Stimulated activated CD4-positive, alpha-beta T cell treated with anti-CD3 and anti-CD28 coated beads, Interleukin-4, amount 100 ng/mL, for 48 hours (primary cell): ENCODE results near the gene MYO3A.
"Not testable (repeated sequence)": the region's sequence is repeated elsewhere in the genome, so short reads cannot be mapped to it uniquely, and the experiment has no call there.

Experiments
- DNase-seq, 2 donors: peaks; one replicate each; pipeline ENCODE4 v3.0.0-alpha.2; 2020; ENCODE audit warnings: low read depth in 2 of 2

MYO3A gene

DNA sequence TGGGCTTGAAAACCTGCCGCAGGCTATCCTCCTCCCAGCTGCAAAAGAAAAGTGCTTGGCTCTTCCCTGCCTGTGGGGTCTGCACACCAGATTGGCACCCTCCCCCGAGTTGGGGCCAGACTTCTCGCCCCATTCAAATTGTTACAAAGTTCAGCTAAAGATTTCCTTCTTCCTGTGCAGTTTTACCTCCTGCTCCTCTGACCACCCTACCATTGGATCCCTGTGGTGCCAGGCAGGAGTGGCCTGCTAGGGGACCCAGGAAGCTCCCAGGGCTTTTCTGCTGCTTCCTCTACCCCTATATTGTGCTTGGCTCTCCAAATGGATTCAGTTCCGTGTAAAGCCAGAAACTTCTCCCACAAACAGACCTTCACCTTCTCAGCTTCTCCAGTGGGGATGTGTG, 147.4 kb downstream of the MYO3A start:
- DNase-seq: no peak

DNA sequence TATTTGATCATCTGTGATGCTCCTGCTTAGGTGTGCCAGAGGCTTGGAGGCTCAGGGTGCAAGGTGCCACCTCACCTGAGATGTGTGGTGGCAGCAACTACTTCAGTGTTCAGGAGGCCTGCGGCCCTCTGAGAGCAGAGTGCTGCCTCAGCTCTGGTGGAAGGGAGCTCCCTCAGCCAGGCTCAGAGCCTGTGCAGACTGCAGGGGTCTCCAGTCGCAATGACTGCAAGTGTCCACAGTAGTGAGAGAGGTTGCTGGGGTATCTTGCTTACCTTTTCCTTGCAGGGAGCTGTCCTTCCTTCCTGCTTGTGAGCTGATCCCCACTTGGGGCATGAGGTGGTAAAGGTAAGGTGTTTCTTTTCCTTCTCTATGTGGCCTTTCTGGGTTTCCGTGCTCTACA, 151.5 kb downstream of the MYO3A start:
- DNase-seq: no peak

DNA sequence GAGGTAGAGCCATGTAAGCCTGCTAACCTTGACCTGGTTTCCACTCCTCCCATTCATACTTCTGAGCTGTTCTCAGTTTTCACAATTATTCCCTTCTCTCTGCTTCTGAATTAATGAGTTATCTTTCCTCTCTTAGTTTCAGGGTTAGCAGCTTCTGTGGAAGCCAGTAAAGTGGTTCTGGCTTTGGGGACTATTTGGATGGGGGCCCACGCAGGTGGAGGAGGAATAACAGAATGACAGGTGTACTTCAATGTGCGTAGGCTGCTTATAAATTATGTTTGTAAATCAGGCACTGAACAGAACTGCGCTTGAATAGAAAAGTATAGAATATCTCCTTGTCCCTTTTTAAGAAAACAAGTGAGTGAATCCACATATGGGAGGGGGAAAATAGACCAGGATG, 153.6 kb downstream of the MYO3A start:
- no peak for DNase-seq

DNA sequence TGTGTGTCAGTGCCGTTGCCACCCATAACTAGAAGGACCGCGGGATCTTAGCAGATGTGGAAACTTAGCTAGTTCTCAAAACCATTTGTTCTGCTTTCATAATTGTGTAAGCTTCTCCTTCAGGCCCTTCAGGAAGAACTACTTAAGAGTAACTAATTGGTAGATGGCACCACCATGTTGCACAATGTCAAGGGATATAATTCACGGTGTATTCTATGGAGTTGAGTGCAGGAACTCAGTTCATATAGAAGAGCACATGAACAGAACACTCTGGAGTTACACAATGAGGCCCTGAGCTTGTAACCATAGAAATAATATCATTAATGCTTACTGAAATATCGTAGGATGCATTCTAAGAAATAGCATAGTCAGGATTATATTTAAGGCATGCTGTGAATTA, 156.0 kb downstream of the MYO3A start:
- no peak for DNase-seq

DNA sequence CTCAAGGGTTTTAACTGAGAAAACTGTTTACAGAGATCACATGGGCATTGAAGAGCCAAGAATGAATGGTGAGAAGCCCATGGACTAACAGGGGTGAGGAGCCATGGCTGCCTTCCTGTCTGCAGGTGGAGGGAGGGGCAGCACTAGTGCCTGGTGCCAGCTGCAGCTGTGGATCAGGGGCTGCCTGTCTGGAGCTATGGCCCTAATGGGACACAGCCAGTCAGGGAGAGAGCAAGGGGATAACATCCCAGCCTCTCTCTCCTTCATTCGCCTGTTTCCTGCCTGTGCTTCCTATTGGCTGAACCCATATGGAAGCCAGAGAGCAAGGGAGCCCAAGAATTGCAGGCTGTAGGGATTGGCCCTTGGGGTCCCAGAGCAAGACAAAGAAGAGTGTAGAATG, 156.7 kb downstream of the MYO3A start:
- DNase-seq: no peak

DNA sequence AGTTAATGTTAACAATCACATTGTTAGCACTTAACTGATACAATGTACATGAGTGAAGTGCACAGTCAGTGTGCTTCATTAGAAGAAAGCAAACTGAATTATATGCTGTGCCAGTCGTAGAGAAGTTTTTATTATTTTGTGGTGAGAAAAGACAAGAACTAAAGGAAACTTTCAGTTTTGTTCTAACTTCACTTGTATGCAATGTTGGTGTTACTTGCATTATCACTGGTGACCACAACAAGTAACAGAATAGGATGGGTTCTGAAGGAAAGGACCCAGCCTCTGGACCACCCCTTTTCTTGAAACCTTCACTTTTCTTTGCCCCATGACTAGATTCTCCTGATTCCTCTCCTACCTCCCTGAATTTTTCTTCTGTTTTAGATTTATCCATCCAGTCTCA, 159.2 kb downstream of the MYO3A start:
- no peak for DNase-seq

DNA sequence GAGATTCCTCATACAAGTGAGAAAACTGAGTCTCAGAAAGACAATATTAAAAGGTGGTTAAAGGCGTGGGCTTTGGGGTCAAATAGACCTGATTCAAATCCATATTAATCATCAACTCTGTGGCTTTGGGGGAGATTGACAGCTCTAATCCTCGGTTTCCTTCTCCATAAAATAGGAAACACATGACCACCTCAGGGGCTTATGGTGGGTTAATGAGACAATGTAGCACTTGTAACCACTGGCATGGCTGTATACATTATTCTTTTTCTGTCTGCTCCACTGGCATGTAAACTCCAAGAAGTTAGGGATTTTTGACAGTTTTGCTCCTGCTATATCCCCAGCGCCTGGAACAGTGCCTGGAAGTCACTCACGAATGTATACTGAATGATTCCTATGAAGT, 161.8 kb downstream of the MYO3A start:
- no peak for DNase-seq

DNA sequence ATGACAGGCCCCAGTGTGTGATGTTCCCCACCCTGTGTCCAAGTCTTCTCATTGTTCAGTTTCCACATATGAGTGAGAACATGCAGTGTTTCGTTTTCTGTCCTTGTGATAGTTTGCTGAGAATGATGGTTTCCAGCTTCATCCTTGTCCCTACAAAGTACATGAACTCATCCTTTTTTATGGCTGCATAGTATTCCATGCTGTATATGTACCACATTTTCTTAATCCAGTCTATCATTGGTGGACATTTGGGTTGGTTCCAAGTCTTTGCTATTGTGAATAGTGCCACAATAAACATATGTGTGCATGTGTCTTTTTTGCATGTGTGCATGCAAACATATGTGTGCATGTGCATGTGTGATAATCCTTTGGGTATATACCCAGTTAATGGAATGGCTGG, 163.5 kb downstream of the MYO3A start:
- not testable (repeated sequence) for DNase-seq

DNA sequence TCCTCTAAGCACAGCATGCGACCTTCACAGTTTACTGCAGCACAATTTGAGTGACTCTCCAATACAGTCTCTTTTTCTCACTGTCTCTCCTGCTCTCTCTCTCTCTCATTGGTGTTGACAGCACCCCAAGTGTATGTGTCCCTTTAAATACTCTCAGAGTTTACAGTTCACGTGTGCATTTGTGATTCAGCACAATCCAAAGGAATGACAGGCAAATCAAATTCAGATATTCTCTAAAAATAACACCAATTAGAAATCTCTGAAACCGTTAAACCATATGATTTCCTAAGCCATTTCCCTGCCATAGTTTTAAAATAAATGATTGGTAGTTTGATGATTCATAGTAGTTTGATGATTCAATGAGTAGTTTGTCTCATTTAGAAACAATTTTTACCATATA, 178.5 kb downstream of the MYO3A start:
- no peak for DNase-seq

DNA sequence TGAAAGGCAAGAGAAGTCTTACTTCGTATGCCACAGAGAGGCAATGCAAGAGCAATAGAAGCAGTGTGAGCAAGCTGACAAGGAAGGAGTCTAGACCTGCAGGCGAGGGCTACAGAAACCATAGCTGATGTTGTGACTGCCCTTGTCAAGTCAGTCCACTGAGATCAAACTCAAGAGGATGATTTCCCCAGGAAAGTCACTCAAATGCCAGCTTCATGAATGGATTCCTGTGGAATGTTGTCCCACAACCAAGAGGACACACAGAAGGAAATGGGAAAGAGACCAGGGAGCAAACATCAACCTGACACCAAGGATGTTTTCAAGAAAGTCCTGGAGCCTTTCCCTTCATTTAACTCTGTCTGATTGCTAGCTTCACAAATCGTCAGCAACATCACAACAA, 204.6 kb downstream of the MYO3A start:
- DNase-seq: no peak

DNA sequence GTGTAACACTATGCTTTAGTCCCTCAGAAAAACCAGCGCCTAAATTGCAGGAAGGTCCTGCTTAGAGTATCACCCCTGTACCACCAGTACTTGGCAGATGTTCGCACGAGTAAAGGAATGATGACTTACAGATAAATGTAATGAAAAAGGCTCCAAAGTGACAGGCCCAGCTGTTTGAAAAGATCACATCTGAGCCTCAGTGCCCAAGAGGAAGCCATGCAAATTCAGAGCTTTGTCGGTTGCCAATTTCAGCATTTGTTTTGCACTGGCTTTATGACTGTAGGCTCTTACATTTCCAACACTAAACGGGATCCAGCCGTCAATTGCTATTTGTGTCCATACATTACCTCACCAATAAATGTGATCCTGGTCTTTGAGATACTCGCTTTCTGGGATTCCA, 222.0 kb downstream of the MYO3A start:
- DNase-seq: no peak

DNA sequence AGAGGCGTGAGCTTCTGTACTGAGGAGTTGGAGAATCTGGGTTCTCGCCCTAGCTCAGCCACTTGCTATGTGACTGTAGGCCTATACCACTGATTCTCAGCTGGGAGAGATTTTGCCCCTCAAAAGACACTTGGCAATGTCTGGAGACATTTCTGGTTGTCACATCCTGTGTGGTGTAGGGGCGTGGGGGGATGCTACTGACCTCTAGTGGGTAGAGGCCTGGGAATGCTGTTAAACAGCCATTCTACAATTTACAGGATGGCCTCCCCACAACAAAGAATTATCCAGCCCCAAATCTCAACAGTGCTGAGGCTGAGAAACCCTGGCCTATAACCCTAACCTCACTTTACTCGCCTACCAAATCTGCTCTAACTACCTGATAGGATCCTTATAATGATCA, 223.7 kb downstream of the MYO3A start:
- DNase-seq: no peak

DNA sequence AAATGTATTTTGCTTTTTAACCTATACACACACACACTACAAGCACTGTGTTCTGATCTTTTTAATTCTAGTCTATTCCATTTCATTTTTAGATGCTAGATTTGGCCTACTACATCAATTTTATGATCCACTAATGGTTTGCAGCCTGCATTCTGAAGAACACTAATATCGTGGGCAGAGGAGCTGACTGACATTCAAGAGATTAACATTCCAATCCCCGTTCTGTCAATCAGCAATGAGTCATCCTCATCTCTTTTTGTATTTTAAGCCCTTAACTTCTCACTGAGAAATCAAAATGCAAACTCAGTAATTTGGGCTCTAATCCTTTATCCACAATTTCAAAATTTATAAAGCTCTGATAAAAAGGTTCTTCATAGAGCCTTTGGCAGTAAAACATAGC, 235.4 kb downstream of the MYO3A start:
- DNase-seq: no peak

DNA sequence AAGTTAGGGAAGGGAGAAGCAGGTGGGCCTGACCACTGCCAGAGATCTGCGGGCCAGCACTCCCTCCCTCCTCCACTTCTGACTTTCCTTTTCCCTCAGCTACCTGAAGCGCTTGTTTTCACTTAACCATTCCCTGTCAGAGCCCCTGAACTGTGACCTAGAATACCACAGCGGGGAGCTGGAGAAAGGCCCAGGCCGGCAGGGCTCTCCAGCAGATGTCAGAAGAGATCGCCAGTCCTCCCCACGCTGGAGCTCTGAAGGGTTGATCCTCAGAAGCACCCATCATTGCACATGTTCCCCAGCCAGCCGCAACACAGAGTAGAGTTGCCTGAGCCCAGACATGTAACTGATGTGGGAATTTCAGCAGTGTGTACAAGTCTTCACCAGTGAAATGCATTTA, 238.1 kb downstream of the MYO3A start:
- DNase-seq: no peak

DNA sequence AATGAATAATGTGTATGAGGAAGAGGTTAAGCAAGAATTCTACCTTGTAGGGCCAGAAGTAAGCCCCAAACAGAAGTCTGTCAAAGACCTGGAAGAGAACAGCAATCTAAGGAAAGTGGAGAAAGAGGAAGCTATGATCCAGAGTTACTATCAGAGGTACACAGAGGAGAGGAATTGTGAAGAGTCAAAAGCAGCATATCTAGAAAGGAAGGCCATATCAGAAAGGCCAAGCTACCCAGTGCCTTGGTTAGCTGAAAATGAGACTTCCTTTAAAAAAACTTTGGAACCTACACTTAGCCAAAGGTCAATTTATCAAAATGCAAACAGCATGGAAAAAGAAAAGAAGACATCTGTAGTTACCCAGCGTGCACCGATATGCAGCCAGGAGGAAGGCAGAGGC, 239.8 kb downstream of the MYO3A start:
- DNase-seq: no peak

DNA sequence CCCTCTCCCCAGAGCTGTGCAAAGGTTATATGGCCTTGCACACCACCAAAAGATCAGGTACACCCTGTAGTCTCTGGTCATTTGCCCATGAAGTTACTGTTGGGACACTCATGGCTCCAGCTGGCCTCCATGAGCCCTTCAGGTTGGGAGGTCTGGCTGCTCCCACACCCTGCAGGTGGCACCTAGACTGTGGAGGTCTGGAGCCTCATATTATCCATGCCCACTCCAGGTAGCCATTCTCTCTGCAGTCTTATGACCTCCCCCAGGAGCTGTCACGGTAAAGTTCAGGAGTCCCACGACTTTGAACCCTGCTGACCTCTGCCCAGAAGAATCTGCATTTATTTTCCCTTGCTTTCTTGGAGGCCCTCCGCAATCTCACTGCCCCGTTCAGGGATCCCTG, 243.3 kb downstream of the MYO3A start:
- DNase-seq: no peak

DNA sequence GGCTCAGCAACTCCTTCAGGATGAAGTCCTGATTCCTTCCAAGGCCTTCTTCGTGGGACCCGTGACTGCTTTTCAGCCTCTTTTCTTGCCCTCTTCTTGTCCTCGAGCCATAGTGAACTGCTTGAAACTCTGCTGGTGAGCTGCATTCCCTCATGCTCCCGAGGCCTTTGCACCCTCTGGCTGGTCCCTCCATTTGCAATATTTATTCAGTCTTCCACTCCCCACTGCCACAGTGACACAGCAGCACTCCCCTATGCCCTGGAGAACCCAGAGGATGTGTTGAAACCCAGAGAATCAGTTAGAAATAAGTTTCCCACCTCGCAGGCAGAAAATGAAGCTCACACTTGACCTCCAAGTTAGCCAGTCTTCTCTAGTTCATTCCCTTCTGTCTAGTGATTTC, 260.2 kb downstream of the MYO3A start:
- DNase-seq: no peak

DNA sequence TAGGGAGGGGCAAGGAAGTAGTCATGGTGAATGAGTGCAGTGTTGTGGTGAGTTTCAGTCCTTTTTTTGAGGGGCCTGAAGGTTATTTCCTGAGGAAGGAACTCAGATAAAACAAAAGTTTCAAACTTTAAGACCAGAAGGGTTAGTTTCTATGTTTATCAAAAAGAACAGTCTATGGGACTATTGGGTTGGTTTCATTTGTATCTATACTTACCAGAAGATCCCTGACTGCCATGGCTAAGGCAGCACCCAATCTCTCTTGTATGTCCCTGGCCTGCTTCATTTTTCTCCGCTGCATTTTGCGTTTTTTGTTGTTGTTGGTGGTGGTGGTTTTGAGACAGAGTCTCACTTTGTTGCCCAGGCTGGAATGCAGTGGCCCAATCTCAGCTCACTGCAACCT, 263.2 kb downstream of the MYO3A start:
- DNase-seq: no peak

DNA sequence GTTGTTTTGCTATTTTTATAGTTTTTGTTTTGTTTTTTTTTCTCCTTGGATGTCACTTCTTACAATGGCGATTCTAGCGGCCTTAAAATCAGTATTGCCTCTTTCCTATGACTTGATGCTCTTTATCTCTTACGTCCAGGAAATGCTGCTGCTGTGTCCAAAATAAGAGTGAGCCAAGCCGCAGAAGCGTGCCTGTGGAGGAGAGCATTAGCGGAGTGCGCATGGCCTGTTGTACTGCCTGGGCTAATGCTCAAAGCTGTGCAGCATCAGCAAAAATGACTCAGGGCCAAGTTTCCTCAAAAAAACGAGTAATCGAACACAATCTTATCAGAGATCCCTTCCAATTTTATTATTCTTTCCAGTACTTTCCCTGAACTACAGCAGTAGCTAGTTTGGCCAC, 264.1 kb downstream of the MYO3A start:
- no peak for DNase-seq

DNA sequence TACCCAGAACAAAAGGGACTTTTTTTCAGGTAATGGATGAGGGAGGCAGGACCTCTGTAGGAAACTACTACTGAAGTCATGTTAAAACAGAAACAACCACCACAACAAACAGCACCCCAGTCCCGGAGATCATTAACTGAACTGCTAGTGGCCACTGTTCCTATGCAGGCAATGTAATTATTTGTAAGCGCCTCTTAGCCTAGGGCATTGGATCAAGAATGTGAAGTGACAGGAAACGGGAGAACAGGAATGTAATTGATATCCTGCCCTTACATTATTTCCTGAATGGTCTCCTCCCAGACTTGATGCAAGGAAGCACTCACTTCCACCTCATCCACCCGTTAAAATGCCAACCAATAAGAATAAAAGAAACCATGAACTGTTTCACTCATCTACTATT, 265.8 kb downstream of the MYO3A start:
- DNase-seq: no peak

DNA sequence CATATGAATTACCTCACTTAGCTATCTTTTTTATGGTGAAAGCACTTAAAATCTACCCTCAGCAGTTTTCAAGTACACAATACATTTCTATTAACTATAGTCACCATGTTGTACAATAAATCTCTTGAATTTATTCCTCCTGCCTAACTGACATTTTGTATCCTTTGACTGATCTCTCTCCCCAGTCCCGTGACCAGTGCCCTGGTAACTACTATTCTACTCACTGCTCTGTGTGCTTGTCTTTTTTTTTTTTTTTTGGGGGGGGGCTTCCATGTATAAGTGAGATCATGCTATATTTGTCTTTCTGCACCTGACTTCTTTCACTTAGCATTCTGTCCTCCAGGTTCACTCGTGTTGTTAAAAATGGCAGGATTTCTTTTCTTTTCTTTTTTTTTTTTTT, 271.2 kb downstream of the MYO3A start:
- DNase-seq: no peak

DNA sequence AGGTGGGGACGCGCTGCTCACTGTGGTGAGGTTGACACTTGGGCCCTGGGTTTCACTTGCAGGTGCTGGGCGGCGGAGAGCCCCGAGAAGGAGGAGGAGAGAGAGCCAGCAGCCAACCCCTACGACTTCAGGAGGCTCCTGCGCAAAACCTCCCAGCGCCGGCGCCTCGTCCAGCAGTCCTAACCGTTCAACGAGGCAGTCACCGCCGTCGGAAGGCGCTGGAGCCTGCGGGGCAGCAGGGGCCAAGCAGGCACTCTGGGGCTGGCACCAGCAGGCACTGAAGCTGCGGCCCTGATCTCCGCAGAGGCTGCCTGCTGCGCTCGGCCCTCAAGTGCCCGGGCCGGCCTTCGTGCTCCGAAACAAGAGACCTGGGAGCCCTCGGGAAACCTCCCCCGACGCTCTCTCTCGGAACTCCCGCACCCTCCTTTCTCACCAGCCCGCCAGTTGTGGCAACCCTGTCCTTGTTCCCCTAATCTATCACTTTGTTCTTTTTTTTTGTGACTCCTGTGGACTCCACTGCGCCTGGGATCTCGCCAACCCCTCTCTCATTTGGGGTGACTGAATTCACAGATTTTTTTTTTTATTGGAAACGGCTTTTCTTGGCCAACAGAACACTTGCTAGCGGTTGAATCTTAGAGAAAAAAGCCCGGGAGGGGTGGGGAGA, 277.9 kb downstream of the MYO3A start:
- DNase-seq: no peak

DNA sequence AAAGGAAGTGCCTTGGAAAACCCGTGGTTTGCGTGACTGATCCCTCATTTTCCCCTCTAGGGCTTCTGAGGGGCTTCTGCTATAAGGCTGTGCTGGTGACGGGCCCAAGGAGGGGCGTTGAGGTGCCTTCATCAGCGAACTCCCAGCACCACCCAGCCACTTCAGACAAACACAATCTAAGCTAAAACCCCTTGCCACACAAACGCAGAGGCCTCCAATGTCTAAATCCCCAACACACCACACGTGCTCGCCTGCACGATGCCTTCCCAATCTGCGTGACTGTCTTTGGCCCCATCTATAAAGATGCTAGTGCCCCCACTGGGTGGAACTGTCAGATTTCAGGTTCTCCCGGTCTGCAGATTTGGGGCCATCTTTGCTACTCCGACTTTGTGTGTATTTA, 278.5 kb downstream of the MYO3A start:
- no peak for DNase-seq

DNA sequence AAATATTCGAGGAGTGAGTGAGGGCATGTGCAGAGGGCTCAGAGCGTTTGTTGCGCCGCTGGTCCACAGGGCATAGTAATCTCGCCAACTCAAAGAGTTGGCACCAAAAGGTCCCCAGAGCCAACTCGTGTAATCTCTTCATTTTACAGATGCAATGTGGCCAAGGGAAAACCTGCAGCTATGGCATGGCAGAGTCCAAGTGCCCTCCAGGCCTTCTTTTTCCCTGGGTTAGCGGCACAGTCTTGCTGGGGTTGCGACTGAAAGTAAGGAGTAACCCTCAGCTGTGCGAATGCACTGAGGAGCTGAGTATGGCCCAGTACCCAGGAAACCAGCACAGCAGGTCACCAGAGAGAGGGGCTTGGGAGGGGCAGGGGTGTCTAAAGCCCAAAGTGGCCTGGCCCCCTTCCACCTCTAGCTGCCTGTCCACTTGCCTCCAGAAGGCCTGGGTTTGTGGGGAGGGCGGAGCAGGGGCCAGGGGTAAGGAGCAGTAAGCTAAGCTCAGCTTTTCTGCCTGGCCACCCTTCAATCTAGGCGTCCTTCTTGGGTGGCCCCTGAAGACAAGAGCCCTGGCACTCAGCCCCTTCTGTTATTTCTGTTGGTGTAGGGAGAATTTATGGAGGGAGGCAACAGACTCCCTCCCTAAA, 279.2 kb downstream of the MYO3A start:
- DNase-seq: no peak
